Stomach (tissue), 4 donors: ENCODE results near the gene XRCC1.

Experiments
- CTCF ChIP-seq, 7 experiments: fragments of 450-650 bp in 4 of 7; fragments of 200-600 bp in 3 of 7; sonication (generic) in 3 of 7; IDR thresholded peaks; one replicate each; pipeline ENCODE4 v1.5.1; 2016 to 2019; ENCODE audit warnings: antibody characterized with exemption in 7 of 7, control low read depth in 2 of 7, mild to moderate bottlenecking in 1 of 7
- POLR2AphosphoS5 ChIP-seq, 3 donors: sonication (generic); formaldehyde crosslinking; IDR thresholded peaks; one replicate each; pipeline ENCODE4 v1.6.1; 2016; ENCODE audit warnings: antibody characterized with exemption in 3 of 3

GRCh38 chr19:43506629-43507028 lies 68.7 kb downstream of the XRCC1 start:
- TF ChIP-seq CTCF (IDR thresholded peaks at IDR 0.05) (no peak), POLR2AphosphoS5 (IDR thresholded peaks at IDR 0.05) (no peak)
